Fibroblast of pulmonary artery (primary cell): Measurements from ENCODE around the gene PANK1.

ENCODE experiments used
- DNase-seq: peaks from one replicate; pipeline ENCODE4 v3.0.0-alpha.2; 2010; ENCODE audit warnings: low read depth
- H3K4me3 ChIP-seq: replicated peaks from 2 replicates; pipeline ENCODE4 v1.5.1; 2011; ENCODE audit warnings: low read depth, mild to moderate bottlenecking, control low read depth, low read length, moderate library complexity
- CTCF ChIP-seq: IDR thresholded peaks from 2 replicates; pipeline ENCODE4 v1.5.1; 2011; ENCODE audit warnings: mild to moderate bottlenecking, control low read depth, low read length, inconsistent platforms; ENCODE audit errors: missing control alignments

The PANK1 gene

GRCh38 chr10:89679986-89680385 is 34.9 kb upstream of the PANK1 start:
- no peak overlapping the region for H3K4me3 ChIP-seq
- no peak for TF ChIP-seq CTCF
- DNase-seq = no peak

GRCh38 chr10:89677341-89677740 is 32.3 kb upstream of the PANK1 start:
- DNase-seq = no peak
- TF ChIP-seq CTCF = no peak
- no peak overlapping the region for H3K4me3 ChIP-seq

- no peak overlapping the region for H3K4me3 ChIP-seq
- no peak for TF ChIP-seq CTCF
- DNase-seq = no peak
Observed at GRCh38 chr10:89670926-89671325, 25.9 kb upstream of the PANK1 start.

GRCh38 chr10:89669985-89670384 is 24.9 kb upstream of the PANK1 start:
- no peak for TF ChIP-seq CTCF
- H3K4me3 ChIP-seq = no peak overlapping the region
- DNase-seq = no peak

GRCh38 chr10:89668386-89669071 is 23.5 kb upstream of the PANK1 start:
- no peak for TF ChIP-seq CTCF
- no peak for DNase-seq
- H3K4me3 ChIP-seq = no peak overlapping the region

GRCh38 chr10:89666138-89666537 is 21.1 kb upstream of the PANK1 start:
- DNase-seq = no peak
- no peak overlapping the region for H3K4me3 ChIP-seq
- TF ChIP-seq CTCF = no peak

- peak; percentile 12 for TF ChIP-seq CTCF
- H3K4me3 ChIP-seq = no peak overlapping the region
- no peak for DNase-seq
Observed at GRCh38 chr10:89665302-89665701, 20.3 kb upstream of the PANK1 start.
